B cell (primary cell): ENCODE data around the gene PPP2R5C. TPM values are rescaled to one million over a fixed set of nuclear protein-coding genes. Genes with fewer than 3 reads are reported as not detected.

Experiments used
- ATAC-seq: fragments of 200-7000 bp; cut with Tn5 transposase; one replicate; pipeline ENCODE4 v1.10.0; 2021; ENCODE audit warnings: low read depth, mild to moderate bottlenecking, moderate number of reproducible peaks, moderate library complexity
- CTCF ChIA-PET: fragments of 350-600 bp; sonication (Branson Sonifier 250); formaldehyde crosslinking; loops from one replicate; lab custom pipeline; 2021; ENCODE audit warnings: antibody characterized with exemption, inconsistent platforms; lab: Charles Lee
- POLR2A ChIA-PET: fragments of 350-600 bp; sonication (Branson Sonifier 250); formaldehyde crosslinking; loops from one replicate; lab custom pipeline; 2021; ENCODE audit warnings: antibody characterized with exemption; lab: Charles Lee
- DNase-seq: peaks from one replicate; pipeline ENCODE4 v3.0.0; 2013
- H2AFZ ChIP-seq: 2 replicates; pipeline ENCODE4 v1.6.1; 2012; ENCODE audit warnings: mild to moderate bottlenecking, low read depth, low read length; ENCODE audit not compliant: insufficient read depth, poor library complexity, severe bottlenecking
- H3K27ac ChIP-seq, 2 donors: 1 replicate in 1 of 2; 2 replicates in 1 of 2; pipeline ENCODE4 v1.5.1; 2012 to 2013; ENCODE audit warnings: low read length in 2 of 2, mild to moderate bottlenecking in 2 of 2, moderate library complexity in 1 of 2
- H3K27me3 ChIP-seq, 4 experiments: fragments of 200-600 bp in 1 of 4; sonication (generic) in 1 of 4; replicated peaks in 1 of 4; 1 replicate in 2 of 4; 2 replicates in 2 of 4; pipeline versions ENCODE4 v1.6.1 to v1.7.0; 2013 to 2016; ENCODE audit warnings: low read length in 3 of 4, mild to moderate bottlenecking in 2 of 4, mixed read lengths in 1 of 4, moderate library complexity in 1 of 4; ENCODE audit not compliant: insufficient read depth in 4 of 4, control insufficient read depth in 3 of 4; ENCODE audit errors: control extremely low read depth in 1 of 4
- H3K36me3 ChIP-seq, 2 experiments: replicated peaks in 1 of 2; 1 replicate in 1 of 2; 2 replicates in 1 of 2; pipeline versions ENCODE4 v1.6.1 to v1.7.1; 2013; ENCODE audit warnings: low read length in 1 of 2; ENCODE audit not compliant: insufficient read depth in 2 of 2, control insufficient read depth in 1 of 2; ENCODE audit errors: control extremely low read depth in 1 of 2, extremely low read depth in 1 of 2
- H3K4me1 ChIP-seq, 2 donors: fragments of 200-600 bp in 1 of 2; sonication (generic) in 1 of 2; 1 replicate in 1 of 2; 2 replicates in 1 of 2; pipeline versions ENCODE4 v1.5.1 to v1.6.1; 2013 to 2017; ENCODE audit warnings: low read length in 2 of 2; ENCODE audit not compliant: control insufficient read depth in 2 of 2, insufficient read depth in 2 of 2
- H3K4me2 ChIP-seq: replicated peaks from 2 replicates; pipeline ENCODE3; 2012; ENCODE audit warnings: mild to moderate bottlenecking, low read depth, low read length; ENCODE audit not compliant: poor library complexity, severe bottlenecking
- H3K4me3 ChIP-seq, 5 experiments: fragments of 200-600 bp in 1 of 5; sonication (generic) in 1 of 5; 1 replicate in 3 of 5; 2 replicates in 2 of 5; pipeline versions ENCODE4 v1.5.1 to v1.7.0; 2011 to 2016; ENCODE audit warnings: low read length in 4 of 5, mild to moderate bottlenecking in 4 of 5, low read depth in 2 of 5, control low read depth in 1 of 5, moderate library complexity in 1 of 5; ENCODE audit not compliant: insufficient read depth in 1 of 5; ENCODE audit errors: control extremely low read depth in 1 of 5, extremely low read depth in 1 of 5
- H3K79me2 ChIP-seq: fragments of 200-600 bp; sonication (generic); one replicate; pipeline ENCODE4 v1.6.0; 2016; ENCODE audit warnings: low read length; ENCODE audit not compliant: control insufficient read depth, insufficient read depth
- H3K9ac ChIP-seq: fragments of 200-600 bp; sonication (generic); 2 replicates; pipeline ENCODE4 v1.6.1; 2017; ENCODE audit warnings: mild to moderate bottlenecking, low read length, moderate library complexity
- H3K9me3 ChIP-seq, 3 donors: one replicate each; pipeline versions ENCODE4 v1.6.1 to v1.7.1; 2013; ENCODE audit warnings: low read length in 2 of 3; ENCODE audit not compliant: control insufficient read depth in 2 of 3, insufficient read depth in 1 of 3; ENCODE audit errors: control extremely low read depth in 1 of 3
- H4K20me1 ChIP-seq: 2 replicates; pipeline ENCODE4 v1.6.0; 2012; ENCODE audit warnings: mild to moderate bottlenecking, low read length; ENCODE audit not compliant: insufficient read depth, control insufficient read depth, poor library complexity, severe bottlenecking
- H3K27ac Mint-ChIP-seq: one replicate; pipeline ENCODE4 v1.8.0; 2021; ENCODE audit warnings: mixed read lengths
- H3K27me3 Mint-ChIP-seq: one replicate; pipeline ENCODE4 v1.8.0; 2021; ENCODE audit warnings: mixed read lengths
- H3K4me1 Mint-ChIP-seq: one replicate; pipeline ENCODE4 v1.8.0; 2021; ENCODE audit warnings: mixed read lengths
- H3K4me3 Mint-ChIP-seq: one replicate; pipeline ENCODE4 v1.8.0; 2021; ENCODE audit warnings: mixed read lengths
- H3K9me3 Mint-ChIP-seq: one replicate; pipeline ENCODE4 v1.8.0; 2022; ENCODE audit warnings: mixed read lengths; ENCODE audit not compliant: insufficient read depth
- CTCF ChIP-seq: fragments of 200-600 bp; IDR thresholded peaks from one replicate; pipeline ENCODE4 v1.8.0; 2022; ENCODE audit warnings: antibody characterized with exemption, mild to moderate bottlenecking
- EZH2 ChIP-seq: IDR thresholded peaks from 2 replicates; pipeline ENCODE4 v1.6.1; 2012; ENCODE audit warnings: borderline replicate concordance, low read depth, mild to moderate bottlenecking, moderate library complexity, low read length; ENCODE audit not compliant: insufficient read depth, poor library complexity, severe bottlenecking
- WGBS: methylation state at CpG from one replicate; pipeline ENCODE4 v1.1.5; 2013; ENCODE audit warnings: missing lambda C conversion rate; ENCODE audit not compliant: insufficient coverage; 5-methylcytosine and 5-hydroxymethylcytosine counted together
- intact Hi-C: fragments of 100-400 bp; cut with micrococcal nuclease; formaldehyde crosslinking; loops from one replicate; pipeline ENCODE4 v1.10.0; 2022
- polyA plus RNA-seq: library from polyadenylated mRNA; depleted of rRNA; stranded (reverse); fragments of >200 nt; gene quantifications from 2 replicates; pipeline ENCODE4 v1.2.3, GENCODE V29; 2012
- total RNA-seq, 2 donors: library from RNA; stranded (reverse); fragments of 120-200 nt in 1 of 2; gene quantifications; 1 replicate in 1 of 2; 2 replicates in 1 of 2; pipeline versions ENCODE4 v1.2.3 to v1.2.4, GENCODE V29; 2013 to 2022

The PPP2R5C gene
- total and polyA plus RNA-seq, 2 donors (not counting 1 experiment from before 2014, with no cell fraction given) = 91.7 to 330 TPM

GRCh38 chr14:101966742-101967141 is 205.2 kb downstream of the PPP2R5C start:
- Histone ChIP-seq H3K4me2 (no peak overlapping the region), H4K20me1 (peaks cover 27% of the 10 kb centered on the region), H2AFZ (no peak overlapping the region), H3K79me2 (peaks cover 73% of the 10 kb centered on the region), H3K4me3 (no peak overlapping the region), H3K27ac (no peak overlapping the region), H3K36me3 (peaks cover 1 to 7% of the 10 kb centered on the region in 2 experiments), H3K9ac (no peak overlapping the region), H3K9me3 (no peaks in the 10 kb centered on the region), H3K27me3 (no peaks in the 10 kb centered on the region), H3K4me1 (peaks cover 12 to 32% of the 10 kb centered on the region in 2 donors)
- Mint-ChIP-seq H3K9me3 (no peaks in the 10 kb centered on the region), H3K4me3 (peak overlapping the region; percentile 46), H3K27ac (no peak overlapping the region), H3K4me1 (peaks cover 45% of the 10 kb centered on the region), H3K27me3 (no peaks in the 10 kb centered on the region)
- DNase-seq (no peak), ATAC-seq (no peak)
- ChIA-PET POLR2A (interaction anchor here (0.9 kb wide), 1 partner anchor 260 kb away, joined by 3 read pairs; no protein-coding TSS in a partner anchor), CTCF (interaction anchor here (0.5 to 1.5 kb wide), 2 partner anchors 15 to 196 kb away, joined by 3 read pairs; no protein-coding TSS in a partner anchor)
- intact Hi-C loops = no loop called here
- no CpG with 5 or more reads among the region's 2 CpGs for WGBS
- no peak for TF ChIP-seq EZH2
- TF ChIP-seq CTCF = no peak

- DNase-seq (no peak), ATAC-seq (no peak)
- intact Hi-C loops = no loop called here
- ChIA-PET CTCF (interaction anchor here (1.1 to 1.4 kb wide), 3 partner anchors 197 to 354 kb away, joined by 3 to 4 read pairs (median 3); no protein-coding TSS in a partner anchor), POLR2A (no interaction called here)
- Histone ChIP-seq H3K9me3 (no peaks in the 10 kb centered on the region), H3K79me2 (peaks cover 88% of the 10 kb centered on the region), H2AFZ (no peak overlapping the region), H3K27me3 (no peaks in the 10 kb centered on the region), H3K4me1 (peaks cover 12 to 32% of the 10 kb centered on the region in 2 donors), H4K20me1 (peaks cover 36% of the 10 kb centered on the region), H3K27ac (no peak overlapping the region), H3K36me3 (peaks cover 1 to 7% of the 10 kb centered on the region in 2 experiments), H3K9ac (no peak overlapping the region), H3K4me2 (no peak overlapping the region), H3K4me3 (no peak overlapping the region)
- TF ChIP-seq EZH2 = no peak
- no peak for TF ChIP-seq CTCF
- Mint-ChIP-seq H3K4me3 (no peak overlapping the region), H3K27ac (peak overlapping the region; percentile 10), H3K27me3 (no peaks in the 10 kb centered on the region), H3K9me3 (no peaks in the 10 kb centered on the region), H3K4me1 (peaks cover 51% of the 10 kb centered on the region)
- WGBS = 89% methylated on average over 1 of the region's 4 CpGs
Measured at GRCh38 chr14:101968186-101968585, 206.7 kb downstream of the PPP2R5C start.
